ENCODE results near the gene FLYWCH2. TPM values are rescaled to one million over a fixed set of nuclear protein-coding genes. Genes with fewer than 3 reads are reported as not detected.

FLYWCH2 gene
- total and polyA plus RNA-seq, 2 of the 4 experiments (the other 2 are of a cell fraction) = 42.3 to 66.3 TPM

GRCh38 chr16:2898831-2899563 lies 16.0 kb downstream of the FLYWCH2 start:
- Histone ChIP-seq H2BK120ac (ENCODE audit: low read depth, low read length) (no peak overlapping the region), H3K27ac (ENCODE audit: insufficient read depth, low read length) (no peak overlapping the region), H3K79me1 (ENCODE audit: low read depth in 1 of 2, low read length in 2 of 2) (peaks cover 4 to 19% of the 10 kb centered on the region in 2 experiments; a peak in 3 of 4 replicates), H3K18ac (ENCODE audit: low read depth, low read length) (no peak overlapping the region), H3K23ac (ENCODE audit: low read depth, low read length) (no peak overlapping the region), H4K5ac (ENCODE audit: low read depth, low read length) (no peak overlapping the region), H3K9me1 (ENCODE audit: insufficient read depth, low read length) (peaks cover 7% of the 10 kb centered on the region), H4K8ac (ENCODE audit: low read depth in 2 of 2, low read length in 2 of 2) (no peak overlapping the region), H3K9ac (ENCODE audit: low read depth, low read length) (no peak overlapping the region), H3K4me3 (ENCODE audit: insufficient read depth, low read depth, low read length) (no peak overlapping the region), H3K4ac (ENCODE audit: low read depth, low read length) (no peak overlapping the region), H2AK9ac (replicated peaks; ENCODE audit: low read depth, low read length, poor library complexity) (peak overlapping the region; percentile 28), H4K20me1 (ENCODE audit: insufficient read depth, low read length) (peaks cover 10% of the 10 kb centered on the region; the same call in 1 of the 2 replicates), H2BK20ac (ENCODE audit: low read depth, low read length) (no peak overlapping the region), H3K14ac (replicated peaks; ENCODE audit: low read depth, low read length) (no peak overlapping the region), H3K4me1 (ENCODE audit: control insufficient read depth, insufficient read depth, low read length) (peaks cover 9% of the 10 kb centered on the region), H3K36me3 (ENCODE audit: control insufficient read depth, insufficient read depth, low read length) (peaks cover 34% of the 10 kb centered on the region), H3K9me3 (ENCODE audit: control insufficient read depth, insufficient read depth, low read length) (no peaks in the 10 kb centered on the region), H2BK5ac (ENCODE audit: low read depth, low read length, poor library complexity, severe bottlenecking) (no peak overlapping the region), H4K91ac (ENCODE audit: insufficient read depth, low read depth, low read length) (no peak overlapping the region), H2BK15ac (ENCODE audit: low read depth, low read length) (no peak overlapping the region), H2AFZ (replicated peaks; ENCODE audit: low read length, poor library complexity) (no peak overlapping the region), H3K4me2 (ENCODE audit: low read depth, low read length) (no peak overlapping the region), H3K27me3 (ENCODE audit: control insufficient read depth, insufficient read depth, low read length) (no peaks in the 10 kb centered on the region), H2AK5ac (ENCODE audit: low read depth, low read length) (no peak overlapping the region), H3K56ac (ENCODE audit: extremely low read depth, insufficient read depth, low read length) (no peak overlapping the region)
- CTCF ChIA-PET = interaction anchor here (0.7 kb wide), 1 partner anchor 879 kb away, joined by 4 read pairs; no protein-coding TSS in a partner anchor
- BruUV-seq (replicated peaks) = no TSS peak
- dilution Hi-C loops (cut with HindIII; ENCODE audit: low sequenced_read_pairs, unreplicated experiment) = no loop called here
- 100% methylated on average over 1 of the region's 10 CpGs; no CpG with 5 or more reads in 1 of the 2 experiments for WGBS, 2 experiments (ENCODE audit: extremely low coverage in 2 of 2, insufficient read length in 1 of 2)
- TF ChIP-seq FOS (IDR thresholded peaks at IDR 0.05; ENCODE audit: low read depth, low read length) = no peak
- TF ChIP-seq, protein P1, sequence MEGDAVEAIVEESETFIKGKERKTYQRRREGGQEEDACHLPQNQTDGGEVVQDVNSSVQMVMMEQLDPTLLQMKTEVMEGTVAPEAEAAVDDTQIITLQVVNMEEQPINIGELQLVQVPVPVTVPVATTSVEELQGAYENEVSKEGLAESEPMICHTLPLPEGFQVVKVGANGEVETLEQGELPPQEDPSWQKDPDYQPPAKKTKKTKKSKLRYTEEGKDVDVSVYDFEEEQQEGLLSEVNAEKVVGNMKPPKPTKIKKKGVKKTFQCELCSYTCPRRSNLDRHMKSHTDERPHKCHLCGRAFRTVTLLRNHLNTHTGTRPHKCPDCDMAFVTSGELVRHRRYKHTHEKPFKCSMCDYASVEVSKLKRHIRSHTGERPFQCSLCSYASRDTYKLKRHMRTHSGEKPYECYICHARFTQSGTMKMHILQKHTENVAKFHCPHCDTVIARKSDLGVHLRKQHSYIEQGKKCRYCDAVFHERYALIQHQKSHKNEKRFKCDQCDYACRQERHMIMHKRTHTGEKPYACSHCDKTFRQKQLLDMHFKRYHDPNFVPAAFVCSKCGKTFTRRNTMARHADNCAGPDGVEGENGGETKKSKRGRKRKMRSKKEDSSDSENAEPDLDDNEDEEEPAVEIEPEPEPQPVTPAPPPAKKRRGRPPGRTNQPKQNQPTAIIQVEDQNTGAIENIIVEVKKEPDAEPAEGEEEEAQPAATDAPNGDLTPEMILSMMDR (conservative IDR thresholded peaks at IDR 0.05; ENCODE audit: low read depth, low read length) = no peak
- TF ChIP-seq POLR2A (IDR thresholded peaks at IDR 0.05; ENCODE audit: low read depth, low read length) = no peak
- no peak for TF ChIP-seq NFE2L2 (IDR thresholded peaks at IDR 0.05; ENCODE audit: low read depth, low read length)
- TF ChIP-seq RCOR1 (IDR thresholded peaks at IDR 0.05; ENCODE audit: insufficient replicate concordance, low read length) = no peak
- no peak for TF ChIP-seq RAD21 (IDR thresholded peaks at IDR 0.05; ENCODE audit: low read length)
- no peak for TF ChIP-seq RFX5 (IDR thresholded peaks at IDR 0.05; ENCODE audit: low read depth, low read length)
- no peak for TF ChIP-seq MAFK (IDR thresholded peaks at IDR 0.05; ENCODE audit: low read depth, low read length)
- TF ChIP-seq MXI1 (IDR thresholded peaks at IDR 0.05; ENCODE audit: borderline replicate concordance, low read depth, low read length) = no peak
- no peak for TF ChIP-seq SMC3 (IDR thresholded peaks at IDR 0.05; ENCODE audit: low read depth, low read length)
- TF ChIP-seq CEBPB (IDR thresholded peaks at IDR 0.05; ENCODE audit: low read depth, low read length) = no peak
- no peak for TF ChIP-seq BHLHE40 (IDR thresholded peaks at IDR 0.05; ENCODE audit: low read depth, low read length)
- TF ChIP-seq, protein P2, sequence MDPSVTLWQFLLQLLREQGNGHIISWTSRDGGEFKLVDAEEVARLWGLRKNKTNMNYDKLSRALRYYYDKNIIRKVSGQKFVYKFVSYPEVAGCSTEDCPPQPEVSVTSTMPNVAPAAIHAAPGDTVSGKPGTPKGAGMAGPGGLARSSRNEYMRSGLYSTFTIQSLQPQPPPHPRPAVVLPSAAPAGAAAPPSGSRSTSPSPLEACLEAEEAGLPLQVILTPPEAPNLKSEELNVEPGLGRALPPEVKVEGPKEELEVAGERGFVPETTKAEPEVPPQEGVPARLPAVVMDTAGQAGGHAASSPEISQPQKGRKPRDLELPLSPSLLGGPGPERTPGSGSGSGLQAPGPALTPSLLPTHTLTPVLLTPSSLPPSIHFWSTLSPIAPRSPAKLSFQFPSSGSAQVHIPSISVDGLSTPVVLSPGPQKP (IDR thresholded peaks at IDR 0.05; ENCODE audit: borderline replicate concordance, low read depth, low read length) = no peak
- no peak for TF ChIP-seq USF2 (IDR thresholded peaks at IDR 0.05; ENCODE audit: low read depth, low read length)
- TF ChIP-seq MAZ (IDR thresholded peaks at IDR 0.05; ENCODE audit: borderline replicate concordance, low read depth, low read length) = no peak
- in situ Hi-C loops (cut with MboI; ENCODE audit: low sequenced_read_pairs) = no loop called here
- DNase-seq (no peak), ATAC-seq (ENCODE audit: low read depth) (no peak)
- POLR2A ChIA-PET (ENCODE audit: unreplicated experiment) = interaction anchor here (0.6 kb wide), 1 partner anchor 121 kb away, joined by 6 read pairs; no protein-coding TSS in a partner anchor
- intact Hi-C loops (cut with micrococcal nuclease) = no loop called here
